IMR-90 (cell line): ENCODE results near the gene STX1B. TPM values are rescaled to one million over a fixed set of nuclear protein-coding genes. Genes with fewer than 3 reads are reported as not detected.

Experiments used
- ATAC-seq: fragments of 200-7000 bp; cut with Tn5 transposase; 2 replicates; pipeline ENCODE4 v1.9.1; 2020; ENCODE audit warnings: low read depth, mild to moderate bottlenecking, moderate library complexity
- BruUV-seq: library from RNA; stranded (reverse); fragments of 400-500 nt; replicated peaks from 2 replicates; lab custom pipeline; 2021; lab: Mats Ljungman, UMichigan
- CTCF ChIA-PET: fragments of 300-600 bp; formaldehyde crosslinking; extraction: SDS; loops from one replicate; lab custom pipeline; 2021; ENCODE audit warnings: antibody characterized with exemption; lab: Yijun Ruan, JAX
- POLR2A ChIA-PET: fragments of 300-600 bp; sonication (Branson Sonifier 250); formaldehyde crosslinking; loops from one replicate; lab custom pipeline; 2022; ENCODE audit warnings: antibody characterized with exemption; ENCODE audit not compliant: unreplicated experiment; lab: Charles Lee
- DNase-seq: peaks from one replicate; pipeline ENCODE4 v3.0.0; 2013
- H2AFZ ChIP-seq: replicated peaks from 2 replicates; pipeline ENCODE3; 2013; ENCODE audit warnings: low read length, mild to moderate bottlenecking; ENCODE audit not compliant: poor library complexity
- H2AK5ac ChIP-seq: 2 replicates; pipeline ENCODE4 v1.6.1; 2013; ENCODE audit warnings: low read depth, low read length, inconsistent platforms
- H2AK9ac ChIP-seq: replicated peaks from 2 replicates; pipeline ENCODE3; 2013; ENCODE audit warnings: mild to moderate bottlenecking, low read depth, low read length, moderate library complexity; ENCODE audit not compliant: poor library complexity
- H2BK120ac ChIP-seq: 2 replicates; pipeline ENCODE4 v1.6.1; 2013; ENCODE audit warnings: low read depth, low read length, inconsistent platforms
- H2BK15ac ChIP-seq: 3 replicates; pipeline ENCODE4 v1.6.1; 2013; ENCODE audit warnings: low read depth, low read length, inconsistent platforms
- H2BK20ac ChIP-seq: 2 replicates; pipeline ENCODE4 v1.6.1; 2013; ENCODE audit warnings: low read depth, mild to moderate bottlenecking, inconsistent platforms, low read length, moderate library complexity
- H2BK5ac ChIP-seq: 2 replicates; pipeline ENCODE4 v1.6.1; 2013; ENCODE audit warnings: mild to moderate bottlenecking, low read depth, low read length, inconsistent platforms; ENCODE audit not compliant: poor library complexity, severe bottlenecking
- H3K14ac ChIP-seq: replicated peaks from 2 replicates; pipeline ENCODE4 v1.6.1; 2013; ENCODE audit warnings: low read depth, low read length, inconsistent platforms
- H3K18ac ChIP-seq: 2 replicates; pipeline ENCODE4 v1.6.1; 2013; ENCODE audit warnings: low read depth, low read length, control low read depth
- H3K23ac ChIP-seq: 2 replicates; pipeline ENCODE4 v1.6.1; 2013; ENCODE audit warnings: low read depth, low read length, inconsistent platforms
- H3K27ac ChIP-seq: 2 replicates; pipeline ENCODE4 v1.5.1; 2013; ENCODE audit warnings: mild to moderate bottlenecking, control low read depth, low read length; ENCODE audit not compliant: insufficient read depth
- H3K27me3 ChIP-seq: 2 replicates; pipeline ENCODE4 v1.6.1; 2013; ENCODE audit warnings: low read length; ENCODE audit not compliant: control insufficient read depth, insufficient read depth
- H3K36me3 ChIP-seq: 2 replicates; pipeline ENCODE4 v1.6.1; 2013; ENCODE audit warnings: low read length, mixed read lengths; ENCODE audit not compliant: control insufficient read depth, insufficient read depth
- H3K4ac ChIP-seq: 2 replicates; pipeline ENCODE4 v1.6.1; 2013; ENCODE audit warnings: low read depth, low read length, inconsistent platforms
- H3K4me1 ChIP-seq: 2 replicates; pipeline ENCODE4 v1.6.1; 2013; ENCODE audit warnings: low read length, mixed read lengths; ENCODE audit not compliant: control insufficient read depth, insufficient read depth
- H3K4me2 ChIP-seq: 2 replicates; pipeline ENCODE4 v1.6.1; 2013; ENCODE audit warnings: low read depth, mild to moderate bottlenecking, control low read depth, low read length, moderate library complexity
- H3K4me3 ChIP-seq: 2 replicates; pipeline ENCODE4 v1.5.1; 2013; ENCODE audit warnings: low read depth, mild to moderate bottlenecking, control low read depth, low read length, moderate library complexity; ENCODE audit not compliant: insufficient read depth
- H3K56ac ChIP-seq: 2 replicates; pipeline ENCODE4 v1.6.1; 2013; ENCODE audit warnings: low read length, inconsistent platforms; ENCODE audit not compliant: insufficient read depth; ENCODE audit errors: extremely low read depth
- H3K79me1 ChIP-seq, 2 experiments: 2 replicates each; pipeline ENCODE4 v1.6.1; 2013; ENCODE audit warnings: low read length in 2 of 2, inconsistent platforms in 1 of 2, low read depth in 1 of 2
- H3K9ac ChIP-seq: 2 replicates; pipeline ENCODE4 v1.6.1; 2013; ENCODE audit warnings: low read depth, low read length, control low read depth
- H3K9me1 ChIP-seq: 2 replicates; pipeline ENCODE4 v1.6.1; 2013; ENCODE audit warnings: low read length, inconsistent platforms; ENCODE audit not compliant: insufficient read depth
- H3K9me3 ChIP-seq: 2 replicates; pipeline ENCODE4 v1.6.1; 2013; ENCODE audit warnings: low read length; ENCODE audit not compliant: control insufficient read depth, insufficient read depth
- H4K20me1 ChIP-seq: 2 replicates; pipeline ENCODE4 v1.6.1; 2013; ENCODE audit warnings: low read length, inconsistent platforms; ENCODE audit not compliant: insufficient read depth
- H4K5ac ChIP-seq: 2 replicates; pipeline ENCODE4 v1.6.1; 2013; ENCODE audit warnings: mild to moderate bottlenecking, low read depth, low read length, control low read depth
- H4K8ac ChIP-seq, 2 experiments: 2 replicates each; pipeline ENCODE4 v1.6.1; 2013; ENCODE audit warnings: low read depth in 2 of 2, low read length in 2 of 2, control low read depth in 1 of 2, inconsistent platforms in 1 of 2
- H4K91ac ChIP-seq: 2 replicates; pipeline ENCODE4 v1.6.1; 2013; ENCODE audit warnings: low read depth, low read length, inconsistent platforms; ENCODE audit not compliant: insufficient read depth
- BHLHE40 ChIP-seq: fragments of 150-350 bp; IDR thresholded peaks from 2 replicates; pipeline ENCODE4 v1.6.1; 2016; ENCODE audit warnings: mild to moderate bottlenecking, low read depth, low read length
- FOS ChIP-seq: fragments of 150-350 bp; IDR thresholded peaks from 2 replicates; pipeline ENCODE4 v1.6.1; 2016; ENCODE audit warnings: low read depth, low read length
- MAFK ChIP-seq: IDR thresholded peaks from 2 replicates; pipeline ENCODE4 v1.6.1; 2012; ENCODE audit warnings: low read depth, low read length, improper control_type of control experiment
- MAZ ChIP-seq: IDR thresholded peaks from 2 replicates; pipeline ENCODE4 v1.6.1; 2012; ENCODE audit warnings: low read depth, mild to moderate bottlenecking, low read length, improper control_type of control experiment, moderate library complexity, borderline replicate concordance
- POLR2A ChIP-seq: IDR thresholded peaks from 2 replicates; pipeline ENCODE4 v1.6.1; 2012; ENCODE audit warnings: mild to moderate bottlenecking, low read depth, low read length
- RCOR1 ChIP-seq: IDR thresholded peaks from 2 replicates; pipeline ENCODE4 v1.6.1; 2012; ENCODE audit warnings: mild to moderate bottlenecking, low read length, improper control_type of control experiment; ENCODE audit not compliant: insufficient replicate concordance
- RFX5 ChIP-seq: IDR thresholded peaks from 2 replicates; pipeline ENCODE4 v1.8.0; 2012; ENCODE audit warnings: low read depth, mild to moderate bottlenecking, low read length, moderate library complexity
- USF2 ChIP-seq: fragments of 150-350 bp; IDR thresholded peaks from 2 replicates; pipeline ENCODE4 v1.6.1; 2017; ENCODE audit warnings: mild to moderate bottlenecking, antibody characterized with exemption, low read length, low read depth
- WGBS, 2 experiments: methylation state at CpG; one replicate each; pipeline versions ENCODE4 v1.1.5 to v1.1.7; 2013; ENCODE audit warnings: missing lambda C conversion rate in 2 of 2; ENCODE audit not compliant: insufficient read length in 1 of 2; ENCODE audit errors: extremely low coverage in 2 of 2; 5-methylcytosine and 5-hydroxymethylcytosine counted together
- dilution Hi-C: fragments of 300-500 bp; cut with HindIII; formaldehyde crosslinking; loops from one replicate; pipeline ENCODE4 v1.14.3; 2018; ENCODE audit warnings: low sequenced_read_pairs; ENCODE audit not compliant: unreplicated experiment
- in situ Hi-C: fragments of 300-500 bp; cut with MboI; formaldehyde crosslinking; loops from 3 replicates; pipeline ENCODE4 v1.14.3; 2019; ENCODE audit warnings: low sequenced_read_pairs, inconsistent platforms, mixed read lengths
- intact Hi-C: fragments of 100-400 bp; cut with micrococcal nuclease; formaldehyde crosslinking; loops from 2 replicates; pipeline ENCODE4 v1.10.0; 2022
- polyA plus RNA-seq, 3 experiments: library from polyadenylated mRNA; depleted of rRNA; stranded (reverse); fragments of >200 nt; gene quantifications; 2 replicates each; pipeline ENCODE4 v1.2.3, GENCODE V29; 2012; ENCODE audit warnings: low replicate concordance in 1 of 3
- total RNA-seq: library from RNA; depleted of rRNA; stranded (reverse); fragments of >200 nt; gene quantifications from 2 replicates; pipeline ENCODE4 v1.2.3, GENCODE V29; 2012
- TF ChIP-seq, protein P1 (sequence below): conservative IDR thresholded peaks from 2 replicates; pipeline ENCODE4 v1.5.1; 2012; ENCODE audit warnings: mild to moderate bottlenecking, low read depth, low read length, improper control_type of control experiment

The STX1B gene
- total and polyA plus RNA-seq, 2 of the 4 experiments (the other 2 are of a cell fraction), result 3.9 to 14.9 TPM

DNA sequence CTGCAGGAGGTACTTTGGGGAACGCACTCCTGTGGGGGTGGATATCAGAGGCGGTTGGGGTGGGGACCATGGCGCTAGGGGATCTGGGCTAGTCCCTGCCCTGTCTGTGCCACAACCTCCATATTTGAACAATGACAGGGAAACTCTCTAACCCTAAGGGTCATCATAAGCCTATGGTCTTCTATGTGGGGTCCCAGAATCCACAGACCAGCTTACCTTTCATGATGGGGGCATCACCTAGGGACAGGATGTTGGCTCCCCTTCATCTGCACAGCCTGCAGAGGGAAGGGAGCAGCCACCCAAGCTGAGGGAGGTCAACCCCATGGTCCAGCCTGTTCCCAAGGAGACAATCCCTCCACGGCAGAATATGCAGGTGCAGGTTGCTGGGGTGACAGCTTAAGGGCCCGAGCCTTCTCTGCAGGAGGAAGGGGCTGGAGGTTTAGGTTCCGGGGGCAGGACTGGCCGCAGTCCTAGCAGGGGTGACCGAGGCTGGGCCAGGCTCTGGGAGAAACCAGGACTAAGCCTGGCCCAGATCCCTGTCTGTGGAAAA, 59.8 kb downstream of the STX1B start:
- dilution Hi-C loops (no loop called here), in situ Hi-C loops (no loop called here), intact Hi-C loops (loop anchor here (5.0 to 10.0 kb wide), 3 partner anchors 124 to 914 kb away; partner anchors contain the start of genes ZNF646 and ZNF668)
- Histone ChIP-seq H3K56ac (no peak overlapping the region), H3K4ac (peak overlapping the region; percentile 97), H3K9me1 (peaks cover 11% of the 10 kb centered on the region; the same call in 1 of the 2 replicates), H3K4me1 (peaks cover 7% of the 10 kb centered on the region), H2BK15ac (peak overlapping the region; percentile 44; the same call in 1 of the 3 replicates), H4K91ac (no peak overlapping the region; the same call in 1 of the 2 replicates), H2AK9ac (peak overlapping the region; percentile 100), H3K27ac (peak overlapping the region; percentile 21; the same call in 1 of the 2 replicates), H3K36me3 (peaks cover 12% of the 10 kb centered on the region; the same call in 1 of the 2 replicates), H4K20me1 (peaks cover 10% of the 10 kb centered on the region), H2AFZ (peak overlapping the region; percentile 75), H3K9me3 (no peaks in the 10 kb centered on the region), H3K4me3 (peak overlapping the region; percentile 79; the same call in 1 of the 2 replicates), H3K27me3 (no peaks in the 10 kb centered on the region), H3K14ac (peak overlapping the region; percentile 35; the same call in 1 of the 2 replicates), H2AK5ac (peak overlapping the region; percentile 93), H3K23ac (no peak overlapping the region), H4K8ac (peak overlapping the region in 1 of 2 experiments; percentile 89; a peak in 2 of 4 replicates), H2BK5ac (peak overlapping the region; percentile 53), H2BK120ac (no peak overlapping the region), H2BK20ac (no peak overlapping the region), H4K5ac (peak overlapping the region; percentile 43), H3K18ac (0 out of 2 replicates have a peak overlapping the region, but pooled peaks have one; percentile 2), H3K79me1 (peaks cover 10 to 38% of the 10 kb centered on the region in 2 experiments; a peak in 3 of 4 replicates), H3K4me2 (peak overlapping the region; percentile 94), H3K9ac (no peak overlapping the region)
- no TSS peak for BruUV-seq
- DNase-seq, result no peak
- 20% methylated on average over 1 of the region's 8 CpGs; no CpG with 5 or more reads in 1 of the 2 experiments for WGBS, 2 experiments
- TF ChIP-seq RFX5, result no peak
- TF ChIP-seq FOS, result no peak
- TF ChIP-seq, protein P1, sequence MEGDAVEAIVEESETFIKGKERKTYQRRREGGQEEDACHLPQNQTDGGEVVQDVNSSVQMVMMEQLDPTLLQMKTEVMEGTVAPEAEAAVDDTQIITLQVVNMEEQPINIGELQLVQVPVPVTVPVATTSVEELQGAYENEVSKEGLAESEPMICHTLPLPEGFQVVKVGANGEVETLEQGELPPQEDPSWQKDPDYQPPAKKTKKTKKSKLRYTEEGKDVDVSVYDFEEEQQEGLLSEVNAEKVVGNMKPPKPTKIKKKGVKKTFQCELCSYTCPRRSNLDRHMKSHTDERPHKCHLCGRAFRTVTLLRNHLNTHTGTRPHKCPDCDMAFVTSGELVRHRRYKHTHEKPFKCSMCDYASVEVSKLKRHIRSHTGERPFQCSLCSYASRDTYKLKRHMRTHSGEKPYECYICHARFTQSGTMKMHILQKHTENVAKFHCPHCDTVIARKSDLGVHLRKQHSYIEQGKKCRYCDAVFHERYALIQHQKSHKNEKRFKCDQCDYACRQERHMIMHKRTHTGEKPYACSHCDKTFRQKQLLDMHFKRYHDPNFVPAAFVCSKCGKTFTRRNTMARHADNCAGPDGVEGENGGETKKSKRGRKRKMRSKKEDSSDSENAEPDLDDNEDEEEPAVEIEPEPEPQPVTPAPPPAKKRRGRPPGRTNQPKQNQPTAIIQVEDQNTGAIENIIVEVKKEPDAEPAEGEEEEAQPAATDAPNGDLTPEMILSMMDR, result no peak
- no peak for TF ChIP-seq MAFK
- TF ChIP-seq USF2, result no peak
- no peak for TF ChIP-seq RCOR1
- no peak for TF ChIP-seq POLR2A
- no peak for TF ChIP-seq BHLHE40
- no peak for TF ChIP-seq MAZ
- no peak for ATAC-seq
- ChIA-PET POLR2A (interaction anchor here (0.5 kb wide), 1 partner anchor 192 kb away, joined by 6 read pairs; no protein-coding TSS in a partner anchor), CTCF (no interaction called here)
